OCI-M1 (cell line): ENCODE measurements around the gene KCTD16.

Source experiments
- DNase-seq: peaks from one replicate; lab custom pipeline; 2025; lab: John Stamatoyannopoulos, UW

Gene KCTD16

DNA sequence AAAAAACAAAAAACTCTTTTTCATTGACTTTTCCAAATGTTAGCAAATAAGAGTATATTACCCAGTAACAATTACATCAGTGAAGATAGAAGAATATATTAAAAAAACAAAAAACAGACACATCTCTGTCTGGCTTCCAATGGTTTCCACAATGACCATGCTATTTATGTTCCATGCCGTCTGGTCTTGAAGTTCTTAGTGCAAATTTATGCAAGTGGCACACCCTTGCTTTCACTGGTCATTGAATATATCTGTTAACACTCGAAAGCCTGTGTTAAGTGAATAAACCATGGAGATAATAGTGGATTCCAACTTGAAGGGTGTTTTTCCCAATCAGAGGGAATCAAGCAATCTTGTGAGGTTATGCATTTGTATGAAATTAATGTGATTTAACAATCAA, 291.9 kb downstream of the KCTD16 start:
- no peak for DNase-seq

DNA sequence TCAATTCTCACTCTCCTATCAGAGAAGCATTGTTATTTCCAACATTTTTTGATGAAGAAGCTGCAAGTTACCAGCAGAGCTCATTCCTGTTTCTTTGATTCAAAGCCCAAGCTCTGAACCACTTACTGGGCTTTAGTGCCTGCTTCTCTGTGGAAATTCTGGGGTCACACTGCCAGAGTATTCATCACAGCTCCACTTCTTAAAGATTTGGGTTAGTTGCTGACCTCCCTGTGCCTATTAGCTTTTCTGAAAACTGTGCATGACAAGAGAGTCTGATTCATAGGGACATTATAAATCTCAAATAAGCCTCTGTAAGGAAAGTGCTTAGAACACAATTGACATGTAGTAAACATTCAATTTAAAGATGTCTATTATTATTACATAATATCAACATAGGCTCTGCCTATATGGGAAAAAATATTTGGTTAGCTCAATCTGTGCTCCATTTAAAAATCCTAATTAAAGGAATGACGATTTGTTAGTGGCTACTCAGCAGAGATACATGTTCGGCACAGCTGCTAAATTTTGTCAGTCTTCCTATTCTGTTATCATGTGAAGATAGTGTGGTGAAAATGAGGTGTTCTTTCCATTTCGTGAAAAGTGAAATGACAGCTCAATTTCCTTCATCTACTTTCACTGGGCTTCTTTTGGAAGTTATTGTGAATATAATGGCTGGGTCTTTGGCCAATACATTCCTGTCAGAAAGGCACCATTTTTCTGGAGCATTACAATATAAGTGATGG, 293.0 kb downstream of the KCTD16 start:
- DNase-seq, result no peak

DNA sequence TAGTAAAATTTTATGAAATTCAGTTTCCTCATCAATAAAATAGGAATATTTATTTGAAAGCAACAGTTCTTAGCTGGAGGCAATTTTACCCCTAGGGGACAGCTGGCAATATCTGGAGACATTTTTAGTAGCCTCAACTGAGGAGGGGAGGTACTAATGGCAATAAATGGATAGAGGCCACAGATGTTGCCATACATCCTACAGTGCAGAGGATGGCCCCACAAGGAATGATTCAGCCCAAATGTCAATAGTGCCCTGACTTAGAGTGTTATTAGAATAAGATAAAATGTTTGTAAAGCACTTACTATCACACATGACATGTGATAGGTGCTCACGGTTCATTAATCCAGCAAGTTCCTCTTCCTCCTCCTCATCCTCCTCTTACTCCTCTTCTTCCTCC, 293.6 kb downstream of the KCTD16 start:
- DNase-seq, result no peak

DNA sequence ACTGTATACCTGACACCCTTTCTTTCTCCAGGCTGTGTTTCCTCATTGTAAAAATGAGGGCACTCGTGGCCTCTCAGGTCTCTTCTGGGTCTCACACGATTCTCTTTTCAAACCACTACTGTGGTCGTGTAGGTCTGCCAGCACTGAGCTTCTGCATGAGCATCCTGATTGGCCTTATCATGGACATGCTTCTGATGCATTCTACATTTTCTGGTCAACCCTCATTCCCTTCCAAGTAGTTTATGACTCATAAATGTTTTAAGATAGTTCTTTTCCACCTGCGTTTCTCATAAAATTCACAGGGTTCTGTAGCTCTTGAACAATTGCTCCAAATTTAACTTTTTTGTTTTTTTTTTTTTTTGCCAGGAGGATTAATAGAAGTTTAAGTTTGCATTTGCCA, 294.8 kb downstream of the KCTD16 start:
- no peak for DNase-seq

DNA sequence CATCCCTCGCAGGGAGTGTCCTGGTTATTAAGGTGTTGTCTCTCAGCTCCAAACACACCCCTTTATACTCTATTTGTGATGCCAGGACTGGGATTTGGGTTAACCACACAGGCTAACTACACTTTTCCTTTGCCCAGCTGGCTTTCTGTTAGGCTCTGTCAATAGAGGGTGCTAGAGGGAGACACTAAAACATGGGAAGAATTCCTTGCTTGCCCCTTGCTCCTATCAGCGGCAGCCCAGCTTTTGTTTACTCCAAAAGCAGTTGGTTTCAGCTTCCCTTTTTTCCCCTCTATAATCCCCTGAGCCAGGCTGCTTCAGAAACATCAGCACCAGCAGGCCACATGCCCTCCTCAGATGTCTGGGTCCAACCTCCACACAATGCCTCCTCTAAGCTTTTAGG, 297.1 kb downstream of the KCTD16 start:
- peak; percentile 84 for DNase-seq

DNA sequence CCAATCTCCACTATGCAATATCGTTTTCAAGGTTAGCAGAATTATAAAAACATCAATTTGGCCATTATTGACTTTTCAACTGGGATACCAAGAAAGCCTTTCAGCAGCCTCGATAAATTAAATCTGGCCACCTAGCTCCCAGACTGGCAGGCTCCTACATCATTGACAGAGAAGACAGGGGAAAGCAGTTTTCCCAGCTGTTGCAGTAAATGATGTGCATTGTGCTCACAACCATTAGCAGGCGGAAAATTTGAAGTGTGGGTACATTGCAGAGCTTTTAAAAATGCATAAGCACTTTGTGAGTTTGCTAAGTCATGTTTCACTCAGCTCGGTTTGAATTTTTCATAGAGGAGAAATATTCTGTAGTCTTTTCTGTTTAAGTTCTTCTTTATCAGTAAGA, 297.9 kb downstream of the KCTD16 start:
- DNase-seq, result no peak

DNA sequence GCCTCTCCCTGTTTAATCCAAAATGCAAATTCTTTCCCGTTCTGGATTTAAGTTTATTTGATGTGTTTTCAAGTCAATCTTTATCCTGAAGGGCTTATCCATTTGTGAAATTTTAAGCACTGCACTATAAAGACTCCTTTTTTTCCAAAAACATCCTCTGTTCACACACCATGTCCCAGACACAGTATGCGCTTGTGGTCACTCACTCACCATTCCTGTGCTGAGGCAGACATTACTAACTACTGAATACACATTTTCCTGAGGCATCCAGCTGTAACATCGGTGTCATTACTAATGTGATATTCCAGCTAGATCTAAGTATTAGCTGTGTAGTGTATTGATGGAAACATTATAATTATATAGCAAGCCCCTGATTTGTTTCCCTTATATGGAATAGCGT, 298.4 kb downstream of the KCTD16 start:
- no peak for DNase-seq

DNA sequence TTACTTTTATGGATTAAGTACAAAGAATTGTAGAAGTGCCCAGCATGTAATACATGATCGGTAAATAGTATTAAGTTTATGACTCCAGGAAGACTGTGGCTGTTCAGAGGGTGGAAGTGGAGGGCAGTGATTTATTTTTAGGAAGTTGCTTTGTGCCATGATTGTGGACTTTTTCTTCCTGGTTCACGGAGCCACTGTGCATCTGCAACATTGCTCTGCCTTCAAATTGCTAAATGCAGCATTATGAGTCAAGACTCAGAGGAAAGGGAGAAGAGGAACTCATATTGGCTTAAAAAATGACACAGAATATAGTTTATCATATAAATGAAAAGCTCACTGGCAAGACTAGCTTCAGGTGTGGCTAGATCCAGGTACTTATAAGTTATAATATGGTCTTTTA, 301.5 kb downstream of the KCTD16 start:
- no peak for DNase-seq

DNA sequence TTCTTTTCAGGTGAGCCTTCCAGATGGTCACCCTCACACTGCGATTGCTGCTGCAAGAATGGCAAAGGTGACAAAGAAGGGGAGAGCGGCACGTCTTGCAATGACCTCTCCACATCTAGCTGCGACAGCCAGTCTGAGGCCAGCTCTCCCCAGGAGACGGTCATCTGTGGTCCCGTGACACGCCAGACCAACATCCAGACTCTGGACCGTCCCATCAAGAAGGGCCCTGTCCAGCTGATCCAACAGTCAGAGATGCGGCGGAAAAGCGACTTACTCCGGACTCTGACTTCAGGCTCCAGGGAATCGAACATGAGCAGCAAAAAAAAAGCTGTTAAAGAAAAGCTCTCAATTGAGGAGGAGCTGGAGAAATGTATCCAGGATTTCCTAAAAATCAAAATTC, 303.0 kb downstream of the KCTD16 start:
- DNase-seq, result no peak

DNA sequence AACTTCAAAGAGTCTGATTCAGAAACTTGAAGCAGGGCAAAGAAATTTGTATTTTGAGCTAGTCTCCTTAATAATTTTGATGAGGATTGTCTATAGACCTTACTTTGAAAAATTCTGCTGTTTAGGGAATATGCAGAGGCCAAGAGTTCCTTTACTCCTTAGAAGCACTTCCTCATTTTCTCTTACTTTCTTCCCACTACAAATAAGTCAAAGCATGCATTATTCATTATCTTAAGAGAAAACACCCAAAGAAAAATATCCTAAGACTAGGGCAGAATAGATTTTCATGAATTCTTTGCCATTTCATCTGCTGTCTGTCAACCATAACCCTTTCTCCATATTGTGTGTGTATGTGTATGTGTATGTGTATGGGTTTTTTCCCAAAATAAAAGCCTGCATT, 307.9 kb downstream of the KCTD16 start:
- DNase-seq, result peak; percentile 7

DNA sequence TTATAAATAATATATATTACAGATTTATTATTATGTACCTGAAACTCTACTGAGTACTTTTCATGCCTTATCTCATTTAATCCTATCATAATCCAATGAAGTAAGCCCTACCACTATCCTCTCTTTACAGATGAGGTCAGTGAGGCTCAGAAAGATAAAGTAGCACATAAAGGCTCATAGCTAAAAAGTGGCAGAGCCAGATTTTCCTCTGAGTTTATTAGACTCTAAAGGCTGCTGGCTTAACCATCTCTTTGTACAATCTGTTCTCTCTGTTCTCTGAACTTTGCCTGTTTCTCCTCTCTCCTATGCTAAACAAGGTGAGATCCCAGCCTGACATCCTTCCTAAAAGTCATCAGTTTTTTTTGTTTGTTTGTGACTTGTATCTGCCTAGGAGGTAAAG, 311.2 kb downstream of the KCTD16 start:
- no peak for DNase-seq

DNA sequence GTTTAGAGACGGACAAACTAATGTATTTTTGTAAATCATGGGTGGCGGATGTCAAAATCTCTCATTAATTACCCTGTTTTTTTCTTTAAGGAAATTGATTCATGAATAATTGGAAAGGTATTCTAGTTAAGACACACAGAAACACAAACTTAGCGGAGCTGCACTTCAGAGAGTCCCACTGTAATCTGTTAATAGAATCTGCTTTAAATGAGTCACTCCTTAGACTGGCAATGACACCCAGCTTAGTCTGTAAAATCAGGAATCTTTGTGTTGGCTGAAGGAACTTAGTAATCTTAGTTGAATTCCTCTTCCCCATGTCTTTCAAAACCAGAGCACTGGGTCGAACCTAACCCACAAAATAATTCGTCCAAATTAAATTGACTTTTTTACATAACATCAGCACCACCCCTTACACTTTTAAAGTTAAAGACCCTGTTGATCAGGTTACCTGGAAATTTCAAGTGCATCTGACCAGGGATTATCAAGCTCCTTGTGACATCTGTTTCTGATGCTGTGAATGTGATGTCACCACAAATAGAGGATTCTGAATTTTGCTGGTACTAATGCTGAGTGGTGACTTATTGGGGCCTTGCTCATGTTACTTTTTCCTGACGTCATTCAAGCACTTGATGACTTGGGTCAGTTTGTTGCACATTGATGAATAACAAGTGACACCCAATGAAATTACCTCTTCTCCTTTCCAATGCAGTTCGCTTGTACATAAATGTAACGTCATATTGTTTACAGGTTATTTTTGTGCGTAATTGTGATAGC, 313.6 kb downstream of the KCTD16 start:
- no peak for DNase-seq

DNA sequence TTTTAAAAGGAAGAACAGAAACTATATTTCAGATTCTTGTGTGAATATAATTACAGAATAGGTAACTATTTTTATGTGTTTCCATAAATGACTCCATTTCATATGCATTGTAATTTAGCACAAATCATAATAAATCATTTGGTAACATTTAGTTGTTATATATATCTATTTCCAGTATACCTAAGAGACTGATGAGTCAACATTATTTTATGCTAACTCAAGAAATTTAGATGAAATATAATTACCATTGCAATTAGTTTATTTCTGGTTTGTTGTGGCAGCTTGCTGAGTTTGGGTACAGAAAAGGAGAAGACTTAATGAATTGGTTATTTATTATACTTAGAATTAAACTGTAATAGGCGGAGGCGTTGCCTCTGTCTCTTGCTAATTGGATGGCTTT, 314.9 kb downstream of the KCTD16 start:
- no peak for DNase-seq

DNA sequence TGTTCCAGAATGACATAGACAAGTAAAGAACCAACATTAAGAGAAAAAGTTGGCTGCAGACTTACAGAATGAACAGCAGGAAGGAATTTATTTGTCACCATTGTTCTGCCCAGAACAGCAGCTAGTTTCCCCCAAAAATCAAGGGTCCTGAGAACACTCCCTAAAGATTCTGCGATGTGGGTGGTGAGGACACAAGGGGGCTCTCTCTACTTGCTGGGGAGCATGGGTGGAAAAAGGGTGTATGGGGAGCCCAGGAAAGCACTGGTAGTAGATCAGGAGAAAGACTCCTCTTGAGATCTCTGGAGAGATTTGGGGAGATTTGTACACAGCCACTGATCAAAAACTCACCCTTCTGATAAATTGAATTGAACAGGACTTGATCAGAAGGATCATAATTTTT, 316.5 kb downstream of the KCTD16 start:
- no peak for DNase-seq

DNA sequence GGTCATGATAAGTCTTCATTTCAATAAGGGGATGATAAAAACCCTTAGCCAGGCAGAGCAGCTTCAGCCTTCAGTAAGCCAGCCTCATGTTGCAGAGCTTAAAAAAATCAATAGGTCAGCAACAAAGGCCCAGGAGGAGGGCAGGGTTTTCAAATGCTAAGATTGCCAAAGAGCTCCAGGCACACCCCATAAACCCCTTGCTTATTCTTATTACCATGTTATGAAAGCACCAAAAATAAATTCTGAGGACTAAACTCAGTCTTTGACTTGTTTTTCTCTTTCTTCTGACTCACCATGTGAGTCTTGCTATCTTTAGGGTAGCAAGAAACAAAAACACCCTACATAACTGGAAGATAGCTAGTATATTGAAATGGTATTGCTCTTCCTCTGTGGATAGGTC, 317.1 kb downstream of the KCTD16 start:
- no peak for DNase-seq

DNA sequence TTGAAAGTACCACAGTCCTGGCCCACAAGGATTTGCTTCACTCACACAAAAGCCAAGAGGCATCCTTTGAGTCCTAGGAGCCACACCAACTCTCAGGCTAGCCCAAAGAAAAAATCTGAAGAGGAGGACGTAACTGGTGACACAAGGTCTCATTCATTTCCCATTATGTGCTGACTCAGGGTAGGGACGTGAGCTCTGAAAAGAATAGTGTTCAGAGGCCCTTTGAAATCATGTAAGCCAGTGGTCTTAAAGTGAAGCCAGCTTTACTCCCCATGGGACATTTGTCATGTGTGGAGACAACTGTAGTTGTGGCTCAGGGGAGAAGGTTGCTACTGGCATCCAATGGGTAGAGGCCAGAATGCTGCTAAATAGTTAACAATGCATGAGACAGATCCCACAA, 332.4 kb downstream of the KCTD16 start:
- DNase-seq, result no peak

DNA sequence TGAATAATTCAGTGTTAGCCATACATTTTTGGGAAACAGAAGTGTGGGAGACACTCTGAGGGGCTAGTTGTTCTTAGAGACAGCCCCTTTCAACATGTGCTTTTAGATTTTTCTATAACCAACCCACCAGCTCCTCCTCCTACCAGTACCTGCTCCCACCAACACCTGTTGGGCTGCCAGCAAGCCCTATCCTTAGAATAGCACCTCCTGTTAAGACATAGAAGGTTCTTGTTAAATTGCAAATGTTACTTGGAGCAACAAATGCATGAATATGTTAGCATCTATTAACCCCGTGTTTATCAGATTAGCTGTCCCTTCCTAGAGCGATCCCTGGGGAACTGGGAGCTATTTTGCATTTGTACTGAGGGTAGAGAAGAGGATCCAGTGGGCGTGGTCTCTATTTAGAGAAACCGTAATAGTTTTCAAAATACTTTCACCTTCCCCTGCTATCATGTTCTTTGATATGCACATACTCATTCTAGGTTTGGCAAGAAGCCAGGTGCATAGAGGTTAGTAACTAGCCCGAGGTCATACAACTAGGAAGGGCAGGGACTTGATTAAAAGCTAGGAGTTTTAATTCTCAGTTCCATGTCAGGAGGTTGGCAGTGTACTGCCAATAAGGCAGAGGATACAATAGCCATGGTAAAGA, 334.4 kb downstream of the KCTD16 start:
- DNase-seq, result peak; percentile 68

DNA sequence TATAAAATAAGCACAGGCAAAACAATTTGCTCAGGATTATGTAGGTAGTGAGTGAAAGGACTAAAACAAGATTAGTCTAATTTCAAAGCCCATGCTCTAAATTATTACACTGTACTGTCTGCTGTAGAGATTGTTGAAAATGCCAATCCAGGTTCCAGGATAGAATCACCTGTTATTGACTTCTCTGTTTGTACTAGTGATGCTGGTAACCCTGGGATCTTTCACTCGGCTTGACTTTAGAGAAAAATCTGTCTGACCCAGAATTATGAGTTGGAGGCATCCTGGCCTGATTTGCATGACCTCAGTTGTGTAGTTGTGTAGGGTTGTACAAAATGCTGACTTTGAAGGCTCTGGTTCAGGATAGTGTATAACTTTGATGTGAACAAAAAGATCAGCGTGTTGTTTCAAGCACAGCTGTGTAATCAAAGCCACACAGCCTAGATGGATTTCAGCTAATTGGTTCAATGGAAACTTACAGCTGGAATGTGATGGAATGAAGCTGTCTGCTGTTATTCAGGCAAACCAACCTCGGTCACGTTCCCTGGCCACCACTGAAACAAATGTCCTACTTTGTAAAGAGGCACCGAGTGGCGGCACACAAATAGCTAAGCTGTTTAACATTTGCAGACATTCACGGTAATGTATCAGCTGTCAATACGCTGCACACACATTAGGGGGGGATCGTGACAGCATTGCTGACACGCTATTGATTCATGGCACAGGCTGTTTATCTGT, 340.3 kb downstream of the KCTD16 start:
- no peak for DNase-seq

DNA sequence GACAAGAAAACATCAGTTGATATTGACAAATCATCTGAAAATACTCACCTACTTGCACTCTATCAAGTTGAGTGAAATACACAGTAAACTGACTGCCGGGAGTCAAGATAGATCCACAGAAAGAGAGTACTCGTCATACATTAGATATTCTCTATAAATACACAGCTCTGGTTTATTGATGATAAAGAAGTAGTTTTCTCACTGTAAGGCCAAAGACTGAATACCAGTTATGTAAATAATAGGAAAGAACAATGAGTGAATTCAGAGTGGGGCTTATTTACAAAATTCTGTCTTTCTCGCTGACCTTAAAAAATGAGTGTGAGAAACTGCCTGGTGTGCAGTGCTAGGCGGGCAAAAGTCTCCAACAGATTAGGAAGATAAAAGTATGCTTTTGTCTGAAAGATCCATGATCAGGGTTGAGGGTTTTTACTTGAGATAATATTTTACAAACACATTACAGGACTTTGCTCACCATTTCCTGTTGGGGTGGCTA, 341.0 kb downstream of the KCTD16 start:
- no peak for DNase-seq

DNA sequence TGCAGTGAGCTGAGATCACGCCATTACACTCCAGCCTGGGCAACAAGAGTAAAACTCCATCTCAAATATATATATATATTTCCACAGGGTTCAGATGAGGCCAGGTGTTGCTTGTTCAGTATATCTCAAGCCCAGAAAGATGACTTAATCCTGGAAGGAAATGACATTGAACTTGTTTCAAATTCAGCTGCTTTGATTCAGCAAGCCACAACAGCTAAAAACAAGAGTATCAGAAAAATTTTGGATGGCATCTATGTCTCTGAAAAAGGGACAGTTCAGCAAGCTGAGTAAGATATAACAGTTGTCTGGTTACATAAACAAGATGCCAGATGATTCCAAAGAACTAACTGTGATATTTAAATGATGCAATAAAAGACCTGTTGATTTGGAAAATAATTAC, 352.0 kb downstream of the KCTD16 start:
- DNase-seq, result no peak

DNA sequence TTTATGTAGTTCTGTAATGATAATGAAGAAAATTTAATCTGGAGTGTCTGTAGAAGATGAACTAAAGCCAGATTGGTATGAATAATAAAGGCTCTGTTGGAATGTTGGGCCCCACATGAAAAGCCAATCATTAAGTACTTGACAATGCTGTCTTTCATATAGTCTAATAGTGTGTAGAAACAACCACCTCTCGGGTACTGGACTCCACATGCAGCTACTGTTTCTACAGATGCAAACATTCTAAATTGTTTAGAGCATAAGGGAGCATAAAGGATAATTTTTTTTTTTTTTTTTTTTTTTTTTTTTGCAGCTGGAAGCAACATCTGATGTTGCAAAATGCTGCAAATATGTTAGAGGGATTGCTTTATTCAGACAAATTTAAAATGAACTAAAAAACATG, 354.3 kb downstream of the KCTD16 start:
- no peak for DNase-seq

DNA sequence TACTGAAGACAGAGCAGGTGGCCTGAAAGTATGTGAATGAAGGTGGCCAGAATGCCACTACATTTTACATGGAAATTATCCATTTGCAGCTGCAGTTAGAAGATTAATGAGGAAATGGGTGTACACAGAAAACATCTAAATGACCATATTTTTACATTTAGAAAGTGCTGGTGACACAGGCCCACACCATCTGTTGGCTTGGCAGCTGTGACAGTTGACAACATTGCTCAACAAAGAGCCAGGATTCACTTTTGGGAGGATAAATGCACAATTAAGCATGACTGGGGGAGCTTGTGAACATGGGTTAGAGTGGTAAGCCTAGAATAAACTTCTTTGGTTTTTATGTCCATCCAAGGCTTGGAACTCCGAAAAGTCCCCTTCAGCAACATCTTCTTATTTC, 360.5 kb downstream of the KCTD16 start:
- no peak for DNase-seq
